GM12801 (cell line): ENCODE measurements around the gene C10orf88.

Source experiments
- CTCF ChIP-seq: IDR thresholded peaks from one replicate; pipeline ENCODE4 v1.5.1; 2011; ENCODE audit warnings: control low read depth; ENCODE audit not compliant: insufficient read length; ENCODE audit errors: extremely low read depth

C10orf88 gene

GRCh38 chr10:122953902-122954730, at the start of gene C10orf88:
Gene C10orf88, minus strand, starts transcription at chr10:122954227. Its CDS starts 49 bp downstream, at chr10:122954178.
- no peak for TF ChIP-seq CTCF

GRCh38 chr10:123001370-123001769, 47.3 kb upstream of the C10orf88 start:
- no peak for TF ChIP-seq CTCF

- TF ChIP-seq CTCF: no peak
These were observed 46.1 kb upstream of the C10orf88 start for GRCh38 chr10:123000155-123000554.

GRCh38 chr10:122999347-122999746, 45.3 kb upstream of the C10orf88 start:
- no peak for TF ChIP-seq CTCF

- no peak for TF ChIP-seq CTCF
These were observed 44.9 kb upstream of the C10orf88 start for GRCh38 chr10:122998934-122999333.

GRCh38 chr10:122998360-122998917, 44.4 kb upstream of the C10orf88 start:
- TF ChIP-seq CTCF: no peak

GRCh38 chr10:122997864-122998263, 43.8 kb upstream of the C10orf88 start:
- no peak for TF ChIP-seq CTCF
